ENCODE results near the gene PGAM4.
"Not testable (repeated sequence)": the region's sequence is repeated elsewhere in the genome, so short reads cannot be mapped to it uniquely, and the experiment has no call there.

The PGAM4 gene

GRCh38 chrX:77969538-77969937, at the start of gene PGAM4:
PGAM4 (minus strand) TSS chrX:77969638; CDS start chrX:77969638, 0 bp downstream.
- DNase-seq, result no peak

- no peak for DNase-seq
Observed at GRCh38 chrX:78011846-78012245, 42.4 kb upstream of the PGAM4 start.

GRCh38 chrX:77979870-77980269, 10.4 kb upstream of the PGAM4 start:
- DNase-seq, result no peak

GRCh38 chrX:77977518-77977917, 8.1 kb upstream of the PGAM4 start:
- DNase-seq, result no peak

- DNase-seq, result no peak
Observed at GRCh38 chrX:77977095-77977494, 7.7 kb upstream of the PGAM4 start.

GRCh38 chrX:77975755-77976154, 6.3 kb upstream of the PGAM4 start:
- DNase-seq, result no peak

- no peak for DNase-seq
Observed at GRCh38 chrX:77967631-77968030, 1.8 kb downstream of the PGAM4 start.

GRCh38 chrX:77966361-77966760, 3.1 kb downstream of the PGAM4 start:
- DNase-seq, result no peak

- DNase-seq, result peak; percentile 5
Observed at GRCh38 chrX:77962068-77962902, 7.2 kb downstream of the PGAM4 start.

GRCh38 chrX:77961063-77961462, 8.4 kb downstream of the PGAM4 start:
- DNase-seq, result no peak

- no peak for DNase-seq
Observed at GRCh38 chrX:77960567-77960966, 8.9 kb downstream of the PGAM4 start.

- DNase-seq, result no peak
Observed at GRCh38 chrX:77953708-77954107, 15.7 kb downstream of the PGAM4 start.

- no peak for DNase-seq
Observed at GRCh38 chrX:77953302-77953701, 16.1 kb downstream of the PGAM4 start.

- no peak for DNase-seq
Observed at GRCh38 chrX:77952173-77952572, 17.3 kb downstream of the PGAM4 start.

GRCh38 chrX:77949840-77950239, 19.6 kb downstream of the PGAM4 start:
- DNase-seq, result no peak

- DNase-seq, result no peak
Observed at GRCh38 chrX:77946571-77946970, 22.9 kb downstream of the PGAM4 start.

GRCh38 chrX:77945910-77946545, 23.4 kb downstream of the PGAM4 start:
- no peak for DNase-seq

GRCh38 chrX:77945031-77945430, 24.4 kb downstream of the PGAM4 start:
- DNase-seq, result not testable (repeated sequence)

- DNase-seq, result no peak
Observed at GRCh38 chrX:77938083-77938680, 31.3 kb downstream of the PGAM4 start.

- no peak for DNase-seq
Observed at GRCh38 chrX:77937291-77937690, 32.1 kb downstream of the PGAM4 start.

- DNase-seq, result no peak
Observed at GRCh38 chrX:77936299-77936698, 33.1 kb downstream of the PGAM4 start.

- no peak for DNase-seq
Observed at GRCh38 chrX:77935886-77936285, 33.6 kb downstream of the PGAM4 start.

- DNase-seq, result no peak
Observed at GRCh38 chrX:77930581-77930980, 38.9 kb downstream of the PGAM4 start.

GRCh38 chrX:77925764-77926163, 43.7 kb downstream of the PGAM4 start:
- no peak for DNase-seq
